Neural progenitor cell (in vitro differentiated cells): ENCODE data around the gene RTN1. TPM values are rescaled to one million over a fixed set of nuclear protein-coding genes. Genes with fewer than 3 reads are reported as not detected.

Experiments
- DNase-seq: peaks from one replicate; pipeline ENCODE4 v3.0.0-alpha.2; 2016; ENCODE audit warnings: low spot score
- H2AFZ ChIP-seq: fragments of 200-600 bp; sonication (generic); replicated peaks from 2 replicates; pipeline ENCODE4 v1.6.1; 2016; ENCODE audit warnings: antibody characterized with exemption
- H3F3A ChIP-seq: fragments of 200-600 bp; sonication (generic); 2 replicates; pipeline ENCODE4 v1.6.1; 2016; ENCODE audit warnings: antibody characterized with exemption, low read depth
- H3K27ac ChIP-seq: fragments of 200-600 bp; sonication (generic); 2 replicates; pipeline ENCODE4 v1.5.1; 2016; ENCODE audit warnings: mild to moderate bottlenecking
- H3K27me3 ChIP-seq: fragments of 200-600 bp; sonication (generic); 2 replicates; pipeline ENCODE4 v1.6.1; 2016; ENCODE audit warnings: mild to moderate bottlenecking, moderate library complexity
- H3K36me3 ChIP-seq: fragments of 200-600 bp; sonication (generic); 2 replicates; pipeline ENCODE4 v1.5.1; 2016
- H3K4me1 ChIP-seq: fragments of 200-600 bp; sonication (generic); 2 replicates; pipeline ENCODE4 v1.6.1; 2016; ENCODE audit warnings: mixed run types
- H3K4me2 ChIP-seq: fragments of 200-600 bp; sonication (generic); 2 replicates; pipeline ENCODE4 v1.6.1; 2016
- H3K4me3 ChIP-seq: fragments of 200-600 bp; sonication (generic); 2 replicates; pipeline ENCODE4 v1.5.1; 2016
- H3K79me2 ChIP-seq: fragments of 200-600 bp; sonication (generic); 2 replicates; pipeline ENCODE4 v1.6.1; 2016; ENCODE audit warnings: low read depth
- H3K9ac ChIP-seq: fragments of 200-600 bp; sonication (generic); 2 replicates; pipeline ENCODE4 v1.6.1; 2016
- H3K9me3 ChIP-seq: fragments of 200-600 bp; sonication (generic); 2 replicates; pipeline ENCODE4 v1.5.1; 2016; ENCODE audit warnings: low read depth
- H4K20me1 ChIP-seq: fragments of 200-600 bp; sonication (generic); 2 replicates; pipeline ENCODE4 v1.6.1; 2016; ENCODE audit warnings: low read depth
- H3K27ac Mint-ChIP-seq: 3 replicates; pipeline ENCODE4 v1.8.0; 2021; ENCODE audit warnings: mixed read lengths
- H3K27me3 Mint-ChIP-seq: 2 replicates; pipeline ENCODE4 v1.8.0; 2022; ENCODE audit warnings: low read depth, mild to moderate bottlenecking, inconsistent platforms, moderate library complexity, mixed read lengths; ENCODE audit not compliant: insufficient read depth
- H3K36me3 Mint-ChIP-seq: 3 replicates; pipeline ENCODE4 v1.8.0; 2021; ENCODE audit warnings: mixed read lengths
- H3K4me1 Mint-ChIP-seq: 3 replicates; pipeline ENCODE4 v1.8.0; 2021; ENCODE audit warnings: mixed read lengths
- H3K4me3 Mint-ChIP-seq: 3 replicates; pipeline ENCODE4 v1.8.0; 2021; ENCODE audit warnings: mild to moderate bottlenecking, moderate library complexity, mixed read lengths
- H3K9me3 Mint-ChIP-seq: 3 replicates; pipeline ENCODE4 v1.8.0; 2020; ENCODE audit warnings: mixed read lengths
- EZH2 ChIP-seq: fragments of 200-600 bp; sonication (generic); IDR thresholded peaks from 2 replicates; pipeline ENCODE4 v1.6.1; 2017; ENCODE audit warnings: antibody characterized with exemption, mild to moderate bottlenecking, moderate library complexity
- EZH2phosphoT487 ChIP-seq: fragments of 200-600 bp; sonication (generic); IDR thresholded peaks from 2 replicates; pipeline ENCODE4 v1.6.1; 2017; ENCODE audit warnings: antibody characterized with exemption
- total RNA-seq: library from RNA; depleted of rRNA; stranded (reverse); fragments of >200 nt; gene quantifications from 2 replicates; pipeline ENCODE4 v1.2.3, GENCODE V29; 2015; ENCODE audit warnings: low replicate concordance
- TF ChIP-seq, protein P1 (sequence below): fragments of 200-600 bp; sonication (generic); IDR thresholded peaks from 2 replicates; pipeline ENCODE4 v1.5.1; 2017; ENCODE audit warnings: antibody characterized with exemption, mild to moderate bottlenecking

Gene RTN1
- total RNA-seq, 1 donor from 2014 or later, result 7.7 TPM

DNA sequence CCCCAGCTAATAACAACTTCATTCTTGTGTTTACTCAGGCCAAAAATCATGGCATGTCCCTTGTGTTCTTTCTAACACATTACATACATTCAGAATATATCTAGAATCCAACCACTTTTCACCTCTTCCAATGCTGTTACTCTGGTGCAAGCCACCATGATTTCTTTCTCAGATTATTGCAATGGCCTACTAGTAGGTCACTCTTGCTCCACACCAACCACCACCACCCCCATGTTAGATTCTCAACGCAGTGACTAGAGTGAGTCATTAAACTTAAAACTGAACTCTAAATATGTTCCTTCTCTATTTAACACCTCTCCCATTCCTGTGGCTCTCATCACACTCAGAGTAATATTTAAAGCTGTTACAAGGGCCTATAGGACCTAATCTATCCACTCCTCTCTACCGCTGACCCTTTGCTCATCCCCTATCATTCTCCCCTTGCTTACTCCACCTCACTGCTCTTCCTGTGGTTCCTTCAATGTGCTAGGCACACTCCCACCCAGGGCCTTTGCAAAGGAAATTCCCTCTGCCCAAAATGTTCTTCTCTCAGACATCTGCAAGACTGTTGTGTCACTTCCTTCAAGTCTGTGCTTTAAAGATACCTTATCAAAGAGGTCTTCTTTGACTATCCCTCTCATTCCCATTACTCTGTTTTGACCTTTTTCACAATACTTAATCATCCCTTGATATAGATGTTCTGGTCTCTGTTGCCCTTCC, 6.6 kb downstream of the RTN1 start:
- no peak for DNase-seq

DNA sequence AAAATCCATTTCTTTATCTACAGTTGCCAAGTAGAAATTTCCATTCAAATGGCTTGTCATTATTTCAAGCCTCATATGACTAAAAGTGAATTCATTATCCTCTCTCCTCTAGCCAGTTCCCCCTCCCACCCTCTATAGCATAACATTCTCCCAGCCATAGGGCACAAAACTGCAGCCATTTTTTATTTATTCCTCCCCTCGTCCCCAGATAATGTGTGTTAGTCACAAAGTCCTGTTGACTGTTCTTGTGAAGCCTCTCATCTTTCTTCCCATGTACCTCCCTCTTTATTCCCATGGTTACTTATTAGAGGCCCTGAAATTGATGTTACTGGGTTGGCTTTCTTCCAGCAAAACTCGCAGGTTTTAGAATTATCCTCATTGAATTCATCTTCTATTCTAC, 13.2 kb downstream of the RTN1 start:
- Histone ChIP-seq H3K36me3 (no peaks in the 10 kb centered on the region), H3K27ac (no peak overlapping the region), H3K4me3 (no peak overlapping the region), H3K9me3 (no peaks in the 10 kb centered on the region), H3F3A (no peaks in the 10 kb centered on the region), H3K4me2 (no peak overlapping the region), H4K20me1 (no peaks in the 10 kb centered on the region), H2AFZ (no peak overlapping the region), H3K79me2 (no peaks in the 10 kb centered on the region), H3K9ac (no peak overlapping the region), H3K27me3 (no peaks in the 10 kb centered on the region), H3K4me1 (no peaks in the 10 kb centered on the region)
- DNase-seq, result no peak
- no peaks in the 10 kb centered on the region for H3K4me1 Mint-ChIP-seq
- H3K9me3 Mint-ChIP-seq, result peaks cover 12% of the 10 kb centered on the region
- no peak overlapping the region for H3K27ac Mint-ChIP-seq
- no peaks in the 10 kb centered on the region for H3K36me3 Mint-ChIP-seq
- H3K27me3 Mint-ChIP-seq, result peaks cover 2% of the 10 kb centered on the region
- TF ChIP-seq, protein P1, sequence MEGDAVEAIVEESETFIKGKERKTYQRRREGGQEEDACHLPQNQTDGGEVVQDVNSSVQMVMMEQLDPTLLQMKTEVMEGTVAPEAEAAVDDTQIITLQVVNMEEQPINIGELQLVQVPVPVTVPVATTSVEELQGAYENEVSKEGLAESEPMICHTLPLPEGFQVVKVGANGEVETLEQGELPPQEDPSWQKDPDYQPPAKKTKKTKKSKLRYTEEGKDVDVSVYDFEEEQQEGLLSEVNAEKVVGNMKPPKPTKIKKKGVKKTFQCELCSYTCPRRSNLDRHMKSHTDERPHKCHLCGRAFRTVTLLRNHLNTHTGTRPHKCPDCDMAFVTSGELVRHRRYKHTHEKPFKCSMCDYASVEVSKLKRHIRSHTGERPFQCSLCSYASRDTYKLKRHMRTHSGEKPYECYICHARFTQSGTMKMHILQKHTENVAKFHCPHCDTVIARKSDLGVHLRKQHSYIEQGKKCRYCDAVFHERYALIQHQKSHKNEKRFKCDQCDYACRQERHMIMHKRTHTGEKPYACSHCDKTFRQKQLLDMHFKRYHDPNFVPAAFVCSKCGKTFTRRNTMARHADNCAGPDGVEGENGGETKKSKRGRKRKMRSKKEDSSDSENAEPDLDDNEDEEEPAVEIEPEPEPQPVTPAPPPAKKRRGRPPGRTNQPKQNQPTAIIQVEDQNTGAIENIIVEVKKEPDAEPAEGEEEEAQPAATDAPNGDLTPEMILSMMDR, result no peak
- TF ChIP-seq EZH2phosphoT487, result no peak
- no peak for TF ChIP-seq EZH2
- H3K4me3 Mint-ChIP-seq, result no peak overlapping the region

More for the DNA sequence above, 6.6 kb downstream of the RTN1 start:
- Histone ChIP-seq H3K27me3 (peaks cover 42% of the 10 kb centered on the region), H3F3A (no peaks in the 10 kb centered on the region), H3K9ac (no peak overlapping the region), H3K4me1 (no peaks in the 10 kb centered on the region), H3K4me3 (no peak overlapping the region), H3K36me3 (no peaks in the 10 kb centered on the region), H2AFZ (no peak overlapping the region), H3K4me2 (no peak overlapping the region), H3K79me2 (no peaks in the 10 kb centered on the region), H4K20me1 (no peaks in the 10 kb centered on the region), H3K27ac (no peak overlapping the region), H3K9me3 (no peaks in the 10 kb centered on the region)
- peaks cover 12% of the 10 kb centered on the region for H3K9me3 Mint-ChIP-seq
- no peaks in the 10 kb centered on the region for H3K36me3 Mint-ChIP-seq
- no peak overlapping the region for H3K27ac Mint-ChIP-seq
- H3K4me1 Mint-ChIP-seq, result peaks cover under 1% of the 10 kb centered on the region
- H3K4me3 Mint-ChIP-seq, result no peak overlapping the region
- TF ChIP-seq, protein P1, result no peak
- no peak for TF ChIP-seq EZH2
- no peak for TF ChIP-seq EZH2phosphoT487
- H3K27me3 Mint-ChIP-seq, result no peaks in the 10 kb centered on the region

DNA sequence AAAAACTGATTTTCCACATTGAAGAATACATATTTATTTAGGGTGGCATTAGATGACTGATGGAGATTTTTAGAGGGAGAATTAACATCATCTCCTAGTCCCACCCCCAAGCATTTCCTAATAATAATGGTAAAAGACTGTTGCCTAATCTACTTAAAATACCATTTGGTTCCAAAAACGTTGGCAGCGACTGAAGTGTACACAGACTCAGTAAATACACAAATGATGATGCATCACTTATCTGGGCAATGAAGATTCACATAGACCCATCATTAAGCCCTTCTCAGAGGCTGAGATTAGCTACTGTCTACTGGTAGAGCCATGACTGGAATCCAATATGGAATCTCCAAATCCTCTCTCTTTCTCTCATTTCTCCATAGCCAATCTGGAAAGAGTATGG, 18.2 kb downstream of the RTN1 start:
- Histone ChIP-seq H3K79me2 (no peaks in the 10 kb centered on the region), H3K9me3 (no peaks in the 10 kb centered on the region), H3K4me3 (no peak overlapping the region), H4K20me1 (no peaks in the 10 kb centered on the region), H3K36me3 (no peaks in the 10 kb centered on the region), H3K27me3 (no peaks in the 10 kb centered on the region), H3K4me2 (no peak overlapping the region), H3K27ac (no peak overlapping the region), H2AFZ (no peak overlapping the region), H3K4me1 (no peaks in the 10 kb centered on the region), H3F3A (no peaks in the 10 kb centered on the region), H3K9ac (no peak overlapping the region)
- Mint-ChIP-seq H3K27me3 (peaks cover 2% of the 10 kb centered on the region), H3K36me3 (no peaks in the 10 kb centered on the region), H3K9me3 (no peaks in the 10 kb centered on the region), H3K4me3 (no peak overlapping the region), H3K27ac (no peak overlapping the region), H3K4me1 (no peaks in the 10 kb centered on the region)
- TF ChIP-seq EZH2 (no peak), EZH2phosphoT487 (no peak)
- TF ChIP-seq, protein P1, result no peak
- DNase-seq, result no peak
